ENCODE data around the gene BTBD17. TPM values are rescaled to one million over a fixed set of nuclear protein-coding genes. Genes with fewer than 3 reads are reported as not detected.

The BTBD17 gene
- total RNA-seq, 1 donor from 2014 or later = not detected

Other genes starting within 250 kb of the BTBD17 start
- 627 TPM for gene RPL38, start 158.2 kb downstream of the BTBD17 start, total RNA-seq
- 6.9 TPM for gene TTYH2, start 148.3 kb downstream of the BTBD17 start, total RNA-seq
- gene DNAI2, start 87.6 kb downstream of the BTBD17 start, total RNA-seq = 0.32 TPM
- 0.32 TPM for gene KIF19, start 35.6 kb downstream of the BTBD17 start, total RNA-seq
- 0.20 TPM for gene GPR142, start 5.6 kb upstream of the BTBD17 start, total RNA-seq
- 148 TPM for gene GPRC5C, start 70.2 kb upstream of the BTBD17 start, total RNA-seq
- gene CD300A, start 104.8 kb upstream of the BTBD17 start, total RNA-seq = 15.2 TPM
- gene CD300LB, start 169.6 kb upstream of the BTBD17 start, total RNA-seq = 0.49 TPM
- 2.9 TPM for gene CD300C, start 184.2 kb upstream of the BTBD17 start, total RNA-seq
- gene CD300H, start 205.6 kb upstream of the BTBD17 start, total RNA-seq = not detected
- not detected for gene CD300LD, start 230.4 kb upstream of the BTBD17 start, total RNA-seq